PC-9 (cell line): ENCODE results near the gene TOMM6. TPM values are rescaled to one million over a fixed set of nuclear protein-coding genes. Genes with fewer than 3 reads are reported as not detected.
A peak's percentile ranks its signal among the peaks of the same experiment; 100 is the strongest.

Experiments
- Bru-seq: library from RNA; stranded (reverse); fragments of 400-500 nt; gene quantifications from one replicate; lab custom pipeline; 2021; lab: Mats Ljungman, UMichigan
- BruChase-seq, 2 experiments: library from RNA; stranded (reverse); fragments of 400-500 nt; gene quantifications; one replicate each; lab custom pipeline; 2021; lab: Mats Ljungman, UMichigan
- BruUV-seq: library from RNA; stranded (reverse); fragments of 400-500 nt; replicated peaks from 2 replicates; lab custom pipeline; 2021; lab: Mats Ljungman, UMichigan
- CTCF ChIA-PET: fragments of 300-600 bp; sonication (Branson Sonifier 250); formaldehyde crosslinking; loops from one replicate; lab custom pipeline; 2022; ENCODE audit warnings: antibody characterized with exemption; lab: Charles Lee
- POLR2A ChIA-PET: fragments of 300-600 bp; sonication (Branson Sonifier 250); formaldehyde crosslinking; loops from one replicate; lab custom pipeline; 2022; ENCODE audit warnings: antibody characterized with exemption; ENCODE audit not compliant: unreplicated experiment; lab: Charles Lee
- DNase-seq, 2 experiments: peaks; one replicate each; pipeline versions ENCODE4 v3.0.0 to v3.0.0-alpha.2; 2015 to 2022; ENCODE audit warnings: mixed read lengths in 1 of 2
- H2AFZ ChIP-seq: fragments of 200-600 bp; sonication (generic); 2 replicates; pipeline ENCODE4 v1.8.1; 2017; ENCODE audit warnings: antibody characterized with exemption
- H3F3A ChIP-seq: fragments of 200-600 bp; sonication (generic); 2 replicates; pipeline ENCODE4 v1.8.1; 2017; ENCODE audit warnings: antibody characterized with exemption, mild to moderate bottlenecking, low read depth; ENCODE audit not compliant: insufficient read depth
- H3K27ac ChIP-seq: fragments of 200-600 bp; sonication (generic); 2 replicates; pipeline ENCODE4 v1.6.1; 2016; ENCODE audit warnings: mixed run types
- H3K27me3 ChIP-seq: fragments of 200-600 bp; sonication (generic); 2 replicates; pipeline ENCODE4 v1.6.1; 2016; ENCODE audit warnings: low read depth, mixed run types; ENCODE audit not compliant: insufficient read depth
- H3K36me3 ChIP-seq: fragments of 200-600 bp; sonication (generic); 2 replicates; pipeline ENCODE4 v1.6.1; 2016; ENCODE audit warnings: low read depth, mixed run types
- H3K4me1 ChIP-seq: fragments of 200-600 bp; sonication (generic); replicated peaks from 2 replicates; pipeline ENCODE4 v1.6.1; 2016; ENCODE audit warnings: mixed run types; ENCODE audit not compliant: insufficient read depth
- H3K4me2 ChIP-seq: fragments of 200-600 bp; sonication (generic); 2 replicates; pipeline ENCODE4 v1.6.1; 2017; ENCODE audit warnings: mixed run types
- H3K4me3 ChIP-seq: fragments of 200-600 bp; sonication (generic); 2 replicates; pipeline ENCODE4 v1.6.1; 2016; ENCODE audit warnings: mixed run types
- H3K79me2 ChIP-seq: fragments of 200-600 bp; sonication (generic); 2 replicates; pipeline ENCODE4 v1.6.1; 2017; ENCODE audit warnings: low read depth, mixed run types
- H3K9me2 ChIP-seq: fragments of 200-600 bp; sonication (generic); 2 replicates; pipeline ENCODE4 v1.8.1; 2017; ENCODE audit warnings: mild to moderate bottlenecking; ENCODE audit not compliant: insufficient read depth
- H3K9me3 ChIP-seq: fragments of 200-600 bp; sonication (generic); 2 replicates; pipeline ENCODE4 v1.8.1; 2016; ENCODE audit warnings: low read depth; ENCODE audit not compliant: insufficient read depth
- H4K20me1 ChIP-seq: fragments of 200-600 bp; sonication (generic); 2 replicates; pipeline ENCODE4 v1.8.1; 2017; ENCODE audit not compliant: insufficient read depth
- CTCF ChIP-seq: fragments of 200-600 bp; sonication (generic); conservative IDR thresholded peaks from 2 replicates; pipeline ENCODE4 v1.6.1; 2017; ENCODE audit warnings: mixed run types, antibody characterized with exemption, mild to moderate bottlenecking, moderate library complexity
- EZH2 ChIP-seq: fragments of 200-600 bp; sonication (generic); IDR thresholded peaks from 2 replicates; pipeline ENCODE4 v1.8.0; 2017; ENCODE audit warnings: antibody characterized with exemption, low read depth
- intact Hi-C: fragments of 100-400 bp; cut with micrococcal nuclease; formaldehyde crosslinking; loops from one replicate; pipeline ENCODE4 v1.10.0; 2022; ENCODE audit not compliant: unreplicated experiment
- long read RNA-seq: library from polyadenylated mRNA; stranded (forward); transcript quantifications from one replicate; pipeline ENCODE4 v2.0.0, GENCODE V29; 2022
- total RNA-seq: library from RNA; stranded (reverse); gene quantifications from 2 replicates; pipeline ENCODE4 v1.2.3, GENCODE V29; 2021

Gene TOMM6
- 143 and 170 TPM in 2 replicates for total RNA-seq
- percentile 96 among the genes with signal in this experiment for Bru-seq, nascent RNA
- percentile 97 among the genes with signal in this experiment for BruChase-seq, experiment 1, labeled RNA remaining after a 2-hour chase
- percentile 99 among the genes with signal in this experiment for BruChase-seq, experiment 2, labeled RNA remaining after a 6-hour chase
- long read RNA-seq, transcript TOMM6-201 (3 exons, 595 nt) = major isoform, 154 of 188 reads
- long read RNA-seq, transcript TOMM6-202 (3 exons, 637 nt) = minor isoform, 34 of 188 reads
- long read RNA-seq, partial matches to known transcripts = 0 of 188 reads
- long read RNA-seq, other reads (novel, unspliced or antisense) = 0 of 188 reads

- TSS peak; percentile 78 for BruUV-seq
- ChIA-PET CTCF (interaction anchor here (0.6 to 2.0 kb wide), 6 partner anchors 28 to 417 kb away, joined by 3 to 10 read pairs (median 3); partner anchors contain the start of genes BYSL and MED20), POLR2A (interaction anchor here (0.6 to 0.7 kb wide), 2 partner anchors 134 to 439 kb away, joined by 3 to 11 read pairs; partner anchors contain the start of genes BYSL and MED20)
- Histone ChIP-seq H3F3A (peaks cover 62% of the 10 kb centered on the region), H3K9me3 (no peaks in the 10 kb centered on the region), H3K4me3 (peak within 1 kb of the TSS; percentile 100), H3K27ac (peak within 1 kb of the TSS; percentile 91), H3K4me1 (peaks cover 42% of the 10 kb centered on the region), H3K27me3 (no peaks in the 10 kb centered on the region), H4K20me1 (no peaks in the 10 kb centered on the region; the same call in 1 of the 2 replicates), H2AFZ (peak within 1 kb of the TSS; percentile 76), H3K79me2 (peaks cover 37% of the 10 kb centered on the region), H3K36me3 (peaks cover 28% of the 10 kb centered on the region), H3K4me2 (peak within 1 kb of the TSS; percentile 90), H3K9me2 (no peaks in the 10 kb centered on the region)
- TF ChIP-seq EZH2 (no peak), CTCF (peak; percentile 88)
- intact Hi-C loops = loop anchor here (1.0 to 10.0 kb wide), 2 partner anchors 134 to 937 kb away; partner anchors contain the start of genes BYSL, MED20 and PRPH2
- peak; percentile 83 to 92 for DNase-seq
These were observed at the start of gene TOMM6 for GRCh38 chr6:41787219-41787917. TOMM6 (plus strand) TSS chr6:41787694; CDS start chr6:41787698, 4 bp downstream.

- no peak overlapping the region for H3K4me3 ChIP-seq
- H3K36me3 ChIP-seq = no peaks in the 10 kb centered on the region
- intact Hi-C loops = no loop called here
- H3K4me2 ChIP-seq = no peak overlapping the region
- H4K20me1 ChIP-seq = no peaks in the 10 kb centered on the region
- H3K27me3 ChIP-seq = no peaks in the 10 kb centered on the region
- no peak overlapping the region for H3K27ac ChIP-seq
- no peaks in the 10 kb centered on the region for H3K9me3 ChIP-seq
- TF ChIP-seq CTCF (no peak), EZH2 (no peak)
- peaks cover 44% of the 10 kb centered on the region for H3K4me1 ChIP-seq
- POLR2A ChIA-PET = no interaction called here
- BruUV-seq = no TSS peak
- DNase-seq = no peak
- CTCF ChIA-PET = no interaction called here
- H2AFZ ChIP-seq = no peak overlapping the region
- H3F3A ChIP-seq = peaks cover 32% of the 10 kb centered on the region
- H3K79me2 ChIP-seq = no peaks in the 10 kb centered on the region
- no peaks in the 10 kb centered on the region for H3K9me2 ChIP-seq
These were observed 48.5 kb upstream of the TOMM6 start for GRCh38 chr6:41739041-41739440.

- no peak for DNase-seq
- TF ChIP-seq EZH2 (no peak), CTCF (no peak)
- intact Hi-C loops = no loop called here
- H3K9me2 ChIP-seq = no peaks in the 10 kb centered on the region
- BruUV-seq = no TSS peak
- H3K4me2 ChIP-seq = peak overlapping the region; percentile 60
- no peaks in the 10 kb centered on the region for H3K79me2 ChIP-seq
- H3F3A ChIP-seq = peaks cover 32% of the 10 kb centered on the region
- no peak overlapping the region for H3K4me3 ChIP-seq
- peaks cover 46% of the 10 kb centered on the region for H3K4me1 ChIP-seq
- H3K27ac ChIP-seq = peak overlapping the region; percentile 84
- no peaks in the 10 kb centered on the region for H3K9me3 ChIP-seq
- no peak overlapping the region for H2AFZ ChIP-seq
- ChIA-PET POLR2A (interaction anchor here (0.6 kb wide), 2 partner anchors 28 to 305 kb away, joined by 4 to 7 read pairs; no protein-coding TSS in a partner anchor), CTCF (no interaction called here)
- no peaks in the 10 kb centered on the region for H4K20me1 ChIP-seq
- H3K36me3 ChIP-seq = no peaks in the 10 kb centered on the region
- H3K27me3 ChIP-seq = no peaks in the 10 kb centered on the region
These were observed 46.9 kb upstream of the TOMM6 start for GRCh38 chr6:41740366-41741162.
